SK-N-SH (cell line): ENCODE measurements around the gene PTGDR2. TPM values are rescaled to one million over a fixed set of nuclear protein-coding genes. Genes with fewer than 3 reads are reported as not detected.

Experiments
- CTCF ChIA-PET: fragments of 300-600, 350-600 bp; formaldehyde crosslinking; extraction: SDS; loops from one replicate; lab custom pipeline; 2021; lab: Yijun Ruan, JAX
- POLR2A ChIA-PET: fragments of 350-600 bp; sonication (Branson Sonifier 250); formaldehyde crosslinking; extraction: SDS; loops from one replicate; lab custom pipeline; 2020; ENCODE audit warnings: antibody characterized with exemption, inconsistent platforms; lab: Yijun Ruan, JAX
- DNase-seq: peaks from one replicate; pipeline ENCODE4 v3.0.0; 2012
- H2AFZ ChIP-seq: fragments of 200-600 bp; sonication (generic); 2 replicates; pipeline ENCODE4 v1.8.1; 2016; ENCODE audit warnings: antibody characterized with exemption, mild to moderate bottlenecking, low read depth
- H3F3A ChIP-seq: fragments of 200-600 bp; sonication (generic); replicated peaks from 2 replicates; pipeline ENCODE3; 2016; ENCODE audit warnings: antibody characterized with exemption, mild to moderate bottlenecking; ENCODE audit not compliant: insufficient read depth
- H3K27ac ChIP-seq, 2 experiments: fragments of 200-500 bp in 1 of 2; fragments of 200-600 bp in 1 of 2; sonication (Bioruptor generic) in 1 of 2; sonication (generic), shearing (Covaris generic) in 1 of 2; 2 replicates each; pipeline versions ENCODE4 v1.5.1 to v1.6.1; 2014 to 2016; ENCODE audit warnings: low read depth in 2 of 2, inconsistent platforms in 1 of 2, low read length in 1 of 2, mild to moderate bottlenecking in 1 of 2, mixed read lengths in 1 of 2
- H3K27me3 ChIP-seq: fragments of 200-600 bp; sonication (generic), shearing (Covaris generic); 2 replicates; pipeline ENCODE4 v1.6.1; 2016; ENCODE audit warnings: mixed run types; ENCODE audit not compliant: insufficient read depth
- H3K36me3 ChIP-seq, 2 experiments: fragments of 200-500 bp in 1 of 2; fragments of 200-600 bp in 1 of 2; sonication (Bioruptor generic) in 1 of 2; sonication (generic) in 1 of 2; replicated peaks in 1 of 2; 2 replicates each; pipeline versions ENCODE3 to v1.5.1; 2014 to 2016; ENCODE audit warnings: low read length in 1 of 2, mild to moderate bottlenecking in 1 of 2; ENCODE audit not compliant: insufficient read depth in 2 of 2, control insufficient read depth in 1 of 2
- H3K4me1 ChIP-seq, 2 experiments: fragments of 200-500 bp in 1 of 2; fragments of 200-600 bp in 1 of 2; sonication (Bioruptor generic) in 1 of 2; sonication (generic), shearing (Covaris generic) in 1 of 2; 2 replicates each; pipeline versions ENCODE4 v1.5.1 to v1.6.1; 2014 to 2016; ENCODE audit warnings: low read depth in 1 of 2, low read length in 1 of 2, mixed run types in 1 of 2; ENCODE audit not compliant: insufficient read depth in 2 of 2, control insufficient read depth in 1 of 2
- H3K4me2 ChIP-seq: fragments of 200-600 bp; sonication (generic), shearing (Covaris generic); 2 replicates; pipeline ENCODE4 v1.6.1; 2017; ENCODE audit warnings: mixed run types
- H3K4me3 ChIP-seq, 2 experiments: fragments of 200-500 bp in 1 of 2; fragments of 200-600 bp in 1 of 2; sonication (Bioruptor generic) in 1 of 2; sonication (generic), shearing (Covaris generic) in 1 of 2; 2 replicates each; pipeline versions ENCODE4 v1.5.1 to v1.8.1; 2014 to 2016; ENCODE audit warnings: low read depth in 2 of 2, inconsistent platforms in 1 of 2, low read length in 1 of 2, mild to moderate bottlenecking in 1 of 2, mixed read lengths in 1 of 2, moderate library complexity in 1 of 2
- H3K79me2 ChIP-seq: fragments of 200-600 bp; sonication (generic); 2 replicates; pipeline ENCODE4 v1.8.1; 2017; ENCODE audit warnings: mild to moderate bottlenecking; ENCODE audit not compliant: insufficient read depth
- H3K9ac ChIP-seq: fragments of 200-600 bp; sonication (generic); 2 replicates; pipeline ENCODE4 v1.6.1; 2017; ENCODE audit warnings: mixed run types
- H3K9me2 ChIP-seq: fragments of 200-600 bp; sonication (generic); 2 replicates; pipeline ENCODE4 v1.6.1; 2017; ENCODE audit warnings: mixed run types
- H3K9me3 ChIP-seq: fragments of 200-600 bp; sonication (generic); 2 replicates; pipeline ENCODE4 v1.6.1; 2017; ENCODE audit warnings: mixed run types, mild to moderate bottlenecking, moderate library complexity
- H4K20me1 ChIP-seq: fragments of 200-600 bp; sonication (generic); 2 replicates; pipeline ENCODE4 v1.6.1; 2017; ENCODE audit warnings: mild to moderate bottlenecking, mixed run types; ENCODE audit not compliant: insufficient read depth
- CTCF ChIP-seq: fragments of 200-600 bp; sonication (generic); IDR thresholded peaks from 2 replicates; pipeline ENCODE4 v1.6.1; 2017; ENCODE audit warnings: antibody characterized with exemption, mild to moderate bottlenecking, moderate library complexity
- FOXJ3 ChIP-seq: sonication (generic); formaldehyde crosslinking; IDR thresholded peaks from 2 replicates; pipeline ENCODE4 v1.5.1; 2020; ENCODE audit warnings: mild to moderate bottlenecking, missing genetic modification reagents
- GABPA ChIP-seq: IDR thresholded peaks from 2 replicates; pipeline ENCODE4 v1.4.0; 2012; ENCODE audit warnings: low read depth, mild to moderate bottlenecking
- GATA2 ChIP-seq: sonication (generic); formaldehyde crosslinking; IDR thresholded peaks from 2 replicates; pipeline ENCODE4 v1.5.0; 2020; ENCODE audit warnings: mild to moderate bottlenecking, missing genetic modification reagents
- JUND ChIP-seq: IDR thresholded peaks from 2 replicates; pipeline ENCODE4 v1.4.0; 2012
- MAX ChIP-seq: IDR thresholded peaks from 2 replicates; pipeline ENCODE4 v1.4.0; 2012; ENCODE audit warnings: low read depth
- MEF2A ChIP-seq: IDR thresholded peaks from 2 replicates; pipeline ENCODE4 v1.4.0; 2012; ENCODE audit warnings: low read depth, borderline replicate concordance
- MXI1 ChIP-seq: IDR thresholded peaks from 2 replicates; pipeline ENCODE4 v1.6.1; 2012; ENCODE audit warnings: mild to moderate bottlenecking, low read depth, low read length, improper control_type of control experiment
- NFIC ChIP-seq: IDR thresholded peaks from 2 replicates; pipeline ENCODE4 v1.4.0; 2012; ENCODE audit warnings: borderline replicate concordance
- NRF1 ChIP-seq: IDR thresholded peaks from 2 replicates; pipeline ENCODE4 v1.6.1; 2012; ENCODE audit warnings: low read depth, mild to moderate bottlenecking, low read length
- POLR2AphosphoS5 ChIP-seq: IDR thresholded peaks from 2 replicates; pipeline ENCODE4 v1.6.1; 2012; ENCODE audit warnings: low read depth, low read length
- RAD21 ChIP-seq: IDR thresholded peaks from 2 replicates; pipeline ENCODE4 v1.6.1; 2012; ENCODE audit warnings: mild to moderate bottlenecking, low read length
- SIN3A ChIP-seq: IDR thresholded peaks from 2 replicates; pipeline ENCODE4 v1.6.1; 2012; ENCODE audit warnings: low read depth, mild to moderate bottlenecking, low read length, moderate library complexity, borderline replicate concordance
- SMC3 ChIP-seq: IDR thresholded peaks from 2 replicates; pipeline ENCODE4 v1.6.1; 2012; ENCODE audit warnings: low read depth, low read length, improper control_type of control experiment
- TAF1 ChIP-seq: IDR thresholded peaks from 2 replicates; pipeline ENCODE4 v1.6.1; 2012; ENCODE audit warnings: low read depth, mild to moderate bottlenecking, low read length, moderate library complexity, borderline replicate concordance
- TEAD4 ChIP-seq: IDR thresholded peaks from 2 replicates; pipeline ENCODE4 v1.4.0; 2012; ENCODE audit warnings: mild to moderate bottlenecking, borderline replicate concordance; ENCODE audit not compliant: insufficient read depth
- USF1 ChIP-seq: IDR thresholded peaks from 2 replicates; pipeline ENCODE4 v1.4.0; 2012; ENCODE audit warnings: low read depth, borderline replicate concordance
- YY1 ChIP-seq: IDR thresholded peaks from 2 replicates; pipeline ENCODE4 v1.4.0; 2012; ENCODE audit warnings: low read depth, mild to moderate bottlenecking
- ZBTB33 ChIP-seq: IDR thresholded peaks from 2 replicates; pipeline ENCODE4 v1.4.0; 2012; ENCODE audit warnings: low read depth, borderline replicate concordance
- WGBS: methylation state at CpG from one replicate; pipeline ENCODE4 v1.1.6; 2017; ENCODE audit warnings: low lambda C conversion rate; 5-methylcytosine and 5-hydroxymethylcytosine counted together
- polyA plus RNA-seq, 3 experiments: library from polyadenylated mRNA; depleted of rRNA; stranded (reverse); fragments of >200 nt; gene quantifications; 2 replicates each; pipeline ENCODE4 v1.2.3, GENCODE V29; 2012

Gene PTGDR2
- polyA plus RNA-seq, 1 of the 3 experiments (the other 2 are of a cell fraction), result 0.02 TPM

- no peak overlapping the region for H3K27ac ChIP-seq
- no peak for DNase-seq
- POLR2A ChIA-PET, result no interaction called here
- no peaks in the 10 kb centered on the region for H3K9me3 ChIP-seq
- no peaks in the 10 kb centered on the region for H3F3A ChIP-seq
- no peak overlapping the region for H3K4me3 ChIP-seq
- H2AFZ ChIP-seq, result no peak overlapping the region
- 61% methylated on average over 10 of the region's 11 CpGs for WGBS
- no peaks in the 10 kb centered on the region for H3K36me3 ChIP-seq
- CTCF ChIA-PET, result interaction anchor here (1.2 to 2.0 kb wide), 2 partner anchors 89 to 378 kb away, joined by 3 to 7 read pairs; no protein-coding TSS in a partner anchor
- H3K9me2 ChIP-seq, result no peaks in the 10 kb centered on the region
- H3K9ac ChIP-seq, result no peak overlapping the region
- TF ChIP-seq MXI1 (no peak), JUND (no peak), SMC3 (no peak)
- no peaks in the 10 kb centered on the region for H3K4me1 ChIP-seq
- peaks cover 9% of the 10 kb centered on the region; the same call in 1 of the 2 replicates for H3K27me3 ChIP-seq
- H3K79me2 ChIP-seq, result no peaks in the 10 kb centered on the region
- H4K20me1 ChIP-seq, result no peaks in the 10 kb centered on the region
- no peak overlapping the region for H3K4me2 ChIP-seq
These were observed 46.1 kb downstream of the PTGDR2 start for GRCh38 chr11:60809691-60810090.

GRCh38 chr11:60809249-60809648, 46.5 kb downstream of the PTGDR2 start:
- Histone ChIP-seq H3K9me2 (no peaks in the 10 kb centered on the region), H3K9ac (no peak overlapping the region), H3K4me3 (no peak overlapping the region), H4K20me1 (no peaks in the 10 kb centered on the region), H3K36me3 (no peaks in the 10 kb centered on the region), H3F3A (no peaks in the 10 kb centered on the region), H3K27me3 (peaks cover 9% of the 10 kb centered on the region; the same call in 1 of the 2 replicates), H3K9me3 (no peaks in the 10 kb centered on the region), H3K4me2 (no peak overlapping the region), H3K4me1 (no peaks in the 10 kb centered on the region), H3K79me2 (no peaks in the 10 kb centered on the region), H2AFZ (no peak overlapping the region), H3K27ac (no peak overlapping the region)
- DNase-seq, result no peak
- TF ChIP-seq GATA2 (CRISPR knock-in tag), result no peak
- no peak for TF ChIP-seq MEF2A
- no peak for TF ChIP-seq CTCF
- no peak for TF ChIP-seq NFIC
- no peak for TF ChIP-seq GABPA
- TF ChIP-seq TAF1, result no peak
- no peak for TF ChIP-seq SIN3A
- TF ChIP-seq ZBTB33, result no peak
- no peak for TF ChIP-seq MAX
- TF ChIP-seq YY1, result no peak
- no peak for TF ChIP-seq POLR2AphosphoS5
- TF ChIP-seq RAD21, result no peak
- no peak for TF ChIP-seq MXI1
- no peak for TF ChIP-seq USF1
- no peak for TF ChIP-seq FOXJ3
- no peak for TF ChIP-seq TEAD4
- no peak for TF ChIP-seq NRF1
- ChIA-PET CTCF (interaction anchor here (2.0 kb wide), 1 partner anchor 90 kb away, joined by 7 read pairs; no protein-coding TSS in a partner anchor), POLR2A (no interaction called here)
- 24% methylated on average over 3 of the region's 3 CpGs for WGBS
